HG03571 (cell line): ENCODE data around the gene RFX7.
"Not testable (repeated sequence)": the region's sequence is repeated elsewhere in the genome, so short reads cannot be mapped to it uniquely, and the experiment has no call there.

Source experiments
- ATAC-seq: cut with Tn5 transposase; IDR thresholded peaks from one replicate; pipeline ENCODE4 v1.9.1; 2021; ENCODE audit not compliant: unreplicated experiment

Gene RFX7

DNA sequence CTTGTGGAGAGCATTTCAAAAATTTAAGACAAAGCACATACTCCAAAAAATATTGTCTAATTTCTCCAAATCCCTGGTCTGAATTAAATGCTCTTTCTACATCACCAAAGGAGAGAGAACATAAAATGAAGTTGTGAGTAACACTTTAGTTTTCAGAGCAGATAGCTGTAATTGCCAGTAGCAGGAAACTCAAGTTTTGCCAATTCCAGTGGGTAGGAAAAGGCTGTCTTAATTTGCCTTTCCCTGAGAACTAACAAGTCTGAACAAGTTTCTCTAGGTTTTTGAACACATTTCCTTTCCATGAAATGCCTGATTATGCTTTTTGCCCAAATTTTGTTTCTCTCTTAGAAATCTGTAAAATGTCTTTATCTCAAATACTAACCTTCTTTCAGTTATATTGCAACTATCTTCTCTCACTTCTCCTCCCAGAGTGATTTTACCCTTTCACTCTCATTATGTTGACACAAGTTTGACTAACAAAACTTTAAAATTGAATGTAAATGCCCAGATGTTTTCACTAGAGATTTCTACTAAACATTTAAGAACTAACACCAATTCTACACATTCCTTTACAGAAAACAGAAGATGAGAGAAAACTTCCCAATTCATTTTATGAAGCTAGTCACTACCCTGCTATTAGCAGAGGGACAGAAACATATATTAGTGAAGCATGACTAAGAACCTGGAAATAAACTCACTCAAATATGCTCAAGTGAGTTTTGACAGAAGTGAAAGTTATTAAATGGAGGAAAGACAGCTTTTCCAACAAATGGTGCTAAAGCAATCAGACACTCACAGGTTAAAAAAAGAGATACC, 38.4 kb downstream of the RFX7 start:
- ATAC-seq: no peak

DNA sequence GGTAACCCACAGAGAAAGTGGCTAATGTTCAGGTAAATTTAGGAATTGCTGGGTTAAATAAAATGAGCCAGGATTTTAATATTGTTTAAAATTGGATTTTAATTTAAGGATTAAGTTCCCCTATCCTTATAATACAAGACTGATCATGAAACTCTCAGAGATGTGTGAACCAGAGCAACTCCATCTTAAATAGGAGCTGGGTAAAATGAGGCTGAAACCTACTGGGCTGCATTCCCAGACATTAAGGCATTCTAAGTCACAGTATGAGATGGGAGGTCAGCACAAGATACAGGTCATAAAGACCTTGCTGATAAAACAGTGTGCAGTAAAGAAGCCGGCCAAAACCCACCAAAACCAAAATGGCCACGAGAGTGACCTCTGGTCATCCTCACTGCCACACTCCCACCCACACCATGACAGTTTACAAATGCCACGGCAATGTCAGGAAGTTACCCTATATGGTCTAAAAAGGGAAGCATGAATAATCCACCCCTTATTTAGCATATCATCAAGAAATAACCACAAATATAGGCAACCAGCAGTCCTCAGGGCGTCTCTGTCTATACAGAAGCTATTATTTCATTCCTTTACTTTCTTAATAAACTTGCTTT, 40.3 kb downstream of the RFX7 start:
- not testable (repeated sequence) for ATAC-seq

DNA sequence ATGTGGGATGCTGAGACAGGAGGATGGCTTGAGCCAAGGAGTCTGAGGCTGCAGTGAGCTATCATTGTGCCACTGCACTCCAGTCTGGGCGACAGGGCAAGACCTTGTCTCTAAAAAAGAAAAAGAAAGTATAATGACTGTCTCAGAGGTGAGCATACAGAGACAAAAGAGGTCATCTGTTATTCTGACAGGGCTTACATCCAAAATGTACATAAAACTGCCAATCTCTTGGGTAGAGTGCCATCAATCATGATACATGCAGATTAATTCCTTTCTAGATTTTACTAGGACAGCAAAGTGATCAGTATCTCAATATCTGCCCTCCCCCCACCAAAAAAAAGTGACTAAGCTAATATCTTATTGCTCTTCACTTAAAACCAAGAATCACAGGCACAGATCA, 41.0 kb downstream of the RFX7 start:
- no peak for ATAC-seq

DNA sequence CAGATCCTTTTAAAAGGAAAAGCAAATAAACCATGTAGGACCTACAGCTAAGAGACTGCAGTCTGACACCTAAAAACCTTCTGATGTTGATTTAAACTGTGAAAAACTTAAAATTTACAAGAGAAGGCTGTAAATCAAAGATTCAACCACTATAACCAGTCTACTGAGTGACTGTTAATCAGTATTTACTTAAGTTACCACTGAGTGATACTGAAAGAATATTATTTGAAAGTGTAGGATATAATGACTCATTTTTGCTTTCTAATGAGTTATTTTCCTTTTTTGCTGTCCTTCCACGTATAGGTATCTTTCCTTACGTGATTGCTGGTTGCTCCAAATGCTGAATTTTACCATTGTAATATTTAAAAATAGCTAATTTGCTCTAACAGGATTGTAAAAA, 44.6 kb downstream of the RFX7 start:
- ATAC-seq: no peak

DNA sequence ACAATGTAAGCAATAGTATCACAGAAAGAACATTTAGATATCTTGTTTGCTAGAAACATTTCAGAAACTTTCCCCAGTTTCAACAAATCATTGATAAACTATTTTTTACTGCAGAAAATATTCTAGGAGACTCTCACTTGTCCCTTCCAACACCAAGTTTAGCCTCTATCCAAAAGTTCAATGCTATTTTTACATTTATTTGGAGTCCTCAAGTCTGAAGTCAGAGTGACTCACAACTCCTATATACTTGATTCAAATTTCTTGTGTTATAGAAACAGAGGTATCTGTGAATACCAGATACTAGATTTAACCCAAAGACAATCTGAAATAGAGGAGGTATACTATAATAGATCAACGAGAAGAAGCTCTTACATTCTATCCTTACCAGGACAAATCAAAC, 49.6 kb downstream of the RFX7 start:
- no peak for ATAC-seq

DNA sequence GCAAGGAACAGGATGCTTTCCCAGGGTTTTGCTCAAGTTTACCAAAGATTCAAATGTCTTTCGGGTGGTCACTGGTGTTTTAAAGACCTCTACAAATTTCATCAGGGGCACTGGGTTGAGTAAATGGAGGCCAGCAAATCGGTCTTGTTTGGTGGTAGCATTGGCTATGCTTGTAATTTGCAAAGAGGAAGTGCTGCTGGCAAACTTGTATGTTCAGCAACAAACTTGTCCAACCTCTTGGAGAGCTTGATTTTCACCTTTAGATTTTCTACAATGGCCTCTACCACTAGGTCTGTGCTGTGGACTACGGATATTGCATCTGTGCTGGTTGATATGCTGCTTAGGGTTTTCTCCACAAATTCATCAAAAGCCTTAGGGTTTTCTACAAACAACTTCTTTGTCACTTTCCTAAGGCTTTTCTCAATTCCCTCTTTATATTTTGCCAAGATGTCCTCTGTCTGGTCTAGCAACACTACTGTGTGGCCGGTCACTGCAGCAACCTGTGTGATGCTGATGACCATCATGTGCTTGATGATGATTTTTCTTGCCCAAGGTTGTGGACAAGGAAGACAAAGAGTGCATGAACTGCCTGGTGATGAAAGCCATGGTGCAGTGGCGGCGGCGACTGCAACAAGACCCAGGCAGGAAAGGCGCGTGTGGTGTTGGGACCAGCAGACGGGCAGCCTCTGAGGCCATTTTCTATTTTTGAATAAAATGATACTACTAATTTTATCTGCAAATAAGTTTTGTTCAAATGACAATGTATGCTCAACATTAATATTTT, 50.8 kb downstream of the RFX7 start:
- no peak for ATAC-seq

DNA sequence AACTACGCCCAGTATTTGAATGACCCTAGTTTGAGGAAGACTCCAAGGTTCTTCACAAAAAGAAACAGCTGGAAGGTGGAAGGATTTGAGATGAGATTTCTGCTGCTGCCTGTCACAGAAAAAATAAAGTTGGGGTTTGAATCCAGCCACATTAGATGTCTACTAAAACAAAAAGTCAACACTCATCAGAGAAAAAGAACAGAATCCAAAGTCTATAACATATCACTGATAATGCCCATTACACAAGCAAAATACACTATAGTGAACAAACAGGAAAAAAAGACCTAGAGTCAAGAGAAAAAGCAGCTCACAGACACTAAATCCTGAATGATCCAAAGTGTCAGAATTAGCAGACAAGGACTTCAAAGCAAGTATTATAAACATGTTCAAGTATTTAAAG, 56.0 kb downstream of the RFX7 start:
- ATAC-seq: no peak

DNA sequence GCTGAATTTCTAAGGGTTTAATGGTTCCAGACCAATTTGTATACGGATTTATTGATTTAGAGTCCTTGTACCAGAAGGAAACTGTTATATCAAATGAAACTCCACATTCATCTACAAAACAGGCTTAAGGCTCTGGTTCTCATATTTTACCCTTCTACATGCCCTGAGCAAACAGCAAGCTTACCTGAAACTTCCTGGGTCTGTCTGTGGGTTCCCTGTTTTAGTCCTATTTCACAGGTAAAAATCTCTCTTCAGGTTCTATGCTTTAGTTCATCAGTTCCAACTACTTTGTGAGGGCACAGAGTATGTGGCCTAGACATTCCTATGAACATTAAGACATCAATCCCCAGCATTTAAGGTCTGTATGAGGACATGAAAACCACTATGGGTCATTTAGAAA, 57.7 kb downstream of the RFX7 start:
- ATAC-seq: no peak

DNA sequence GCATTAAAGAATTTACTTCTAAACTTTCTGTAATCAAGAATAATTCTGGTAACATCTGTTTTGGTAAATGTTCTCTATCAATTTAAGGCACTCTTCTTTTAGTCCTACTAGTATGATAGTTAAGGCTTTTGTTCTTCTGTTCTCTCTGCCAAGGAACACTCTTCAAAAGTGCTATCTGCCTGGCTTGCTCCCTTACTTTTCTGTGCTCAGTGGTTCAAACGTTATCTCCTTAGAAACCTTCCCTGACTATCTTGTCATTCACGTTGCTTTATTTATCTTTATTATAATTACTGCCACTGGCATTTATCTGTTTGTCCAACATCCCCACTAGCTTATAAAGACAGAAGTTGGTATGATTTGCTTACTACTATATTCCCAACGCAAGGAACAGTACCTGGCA, 59.2 kb downstream of the RFX7 start:
- no peak for ATAC-seq

DNA sequence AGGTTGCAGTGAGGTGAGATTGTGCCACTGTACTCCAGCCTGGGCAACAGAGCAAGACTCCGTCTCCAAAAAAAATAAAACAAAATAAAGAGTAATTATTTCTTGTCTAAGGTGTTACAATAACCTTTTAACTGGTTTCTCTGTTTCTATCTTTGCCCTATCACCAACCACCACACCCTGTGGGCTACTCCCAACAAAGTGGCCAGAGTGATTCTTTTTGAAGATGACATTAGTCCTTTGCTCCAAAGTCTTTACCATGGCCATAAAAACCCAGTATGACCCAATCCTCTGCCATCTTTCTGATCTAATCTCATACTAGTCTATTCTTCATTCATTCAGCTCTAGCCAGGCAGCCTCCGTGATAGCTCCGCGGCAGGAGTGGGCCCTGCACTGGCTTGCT, 62.8 kb downstream of the RFX7 start:
- no peak for ATAC-seq

DNA sequence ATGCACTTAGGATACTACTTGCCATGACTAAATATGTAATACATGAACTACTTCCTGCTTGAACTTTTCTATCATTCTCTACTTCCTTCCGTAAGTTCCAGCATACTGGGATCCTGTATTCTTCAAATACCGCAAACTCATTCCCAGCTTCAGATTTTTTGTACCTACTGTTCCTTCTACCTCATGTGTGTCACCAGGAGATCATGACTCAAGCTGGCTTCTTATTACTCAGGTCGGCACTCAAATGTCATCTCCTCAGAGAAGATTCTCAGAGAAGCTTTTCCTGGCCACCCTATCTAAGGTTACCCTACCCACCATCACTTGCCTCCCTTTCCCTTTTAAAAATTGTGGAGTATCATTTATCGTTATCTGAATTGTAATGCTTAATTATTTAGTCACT, 66.7 kb downstream of the RFX7 start:
- no peak for ATAC-seq

DNA sequence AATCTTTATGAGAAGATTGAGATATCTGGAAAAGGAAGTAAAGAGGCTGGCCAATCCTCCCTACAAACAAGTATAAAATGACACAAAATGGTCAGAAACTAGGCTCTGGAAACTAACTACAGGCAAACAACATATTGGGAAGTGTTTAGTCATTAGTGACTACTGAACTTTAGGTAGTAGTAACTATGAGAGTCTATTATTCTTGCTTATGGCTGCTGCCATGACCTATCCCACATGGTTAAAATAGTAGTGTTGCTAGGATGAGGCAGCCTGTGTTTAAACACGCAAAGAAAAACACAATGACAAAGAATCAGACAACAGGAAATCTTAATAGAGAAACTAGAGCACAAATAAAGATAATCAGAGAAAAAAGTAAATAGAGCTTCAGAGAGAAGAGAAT, 67.9 kb downstream of the RFX7 start:
- no peak for ATAC-seq

DNA sequence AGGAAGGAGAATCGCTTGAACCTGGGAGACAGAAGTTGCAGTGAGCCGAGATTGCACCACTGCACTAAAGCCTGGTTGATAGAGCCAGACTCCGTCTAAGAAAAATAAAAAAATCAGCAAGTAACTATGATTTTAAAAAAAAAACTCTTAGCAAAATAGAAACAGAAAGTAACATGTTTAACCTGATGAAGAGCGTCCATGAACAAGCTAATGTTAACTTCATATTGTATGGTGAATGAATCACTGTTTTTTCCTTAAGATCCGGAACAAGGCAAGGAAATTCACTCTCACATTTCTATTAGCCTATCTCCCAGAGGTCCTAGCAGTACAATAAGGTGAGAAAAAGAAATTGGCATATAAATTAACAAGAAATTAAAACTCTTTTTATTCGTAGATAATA, 69.0 kb downstream of the RFX7 start:
- ATAC-seq: no peak

DNA sequence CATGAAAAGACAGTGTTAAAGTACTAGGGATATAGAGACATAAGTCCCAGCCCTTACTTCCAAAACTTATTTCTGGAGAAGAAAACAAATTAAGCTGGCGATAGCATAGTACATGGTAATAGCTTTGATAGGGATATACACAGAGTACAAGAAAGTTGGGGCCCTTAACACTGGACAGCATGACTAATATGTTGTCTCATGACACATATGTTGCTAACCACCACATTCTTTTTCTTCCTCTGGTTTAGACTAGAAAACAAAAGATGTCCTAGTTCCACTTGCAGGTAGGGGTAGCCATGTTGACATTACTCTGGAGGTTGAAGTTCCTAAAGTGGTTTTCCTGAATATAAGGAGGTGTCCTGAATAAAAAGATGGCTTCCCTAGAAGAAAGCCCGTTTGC, 75.3 kb downstream of the RFX7 start:
- no peak for ATAC-seq

DNA sequence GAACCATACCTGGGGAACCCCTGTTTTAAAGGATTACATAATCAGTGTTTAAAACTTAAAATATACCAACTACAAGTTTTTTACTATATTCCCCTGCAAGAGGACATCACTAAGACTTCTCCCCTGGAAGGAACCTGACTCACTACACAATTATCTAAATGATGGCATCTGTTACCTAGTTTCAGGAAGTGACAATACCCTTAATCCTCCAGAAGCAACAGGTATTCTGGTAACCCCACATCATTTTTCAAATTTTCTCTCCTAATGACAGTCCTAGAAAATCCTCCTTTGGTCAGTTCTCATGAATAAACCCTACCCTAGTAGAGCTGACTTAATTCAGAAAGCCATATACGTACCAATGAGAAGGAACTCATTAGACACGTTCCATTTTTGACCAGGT, 78.4 kb downstream of the RFX7 start:
- no peak for ATAC-seq

DNA sequence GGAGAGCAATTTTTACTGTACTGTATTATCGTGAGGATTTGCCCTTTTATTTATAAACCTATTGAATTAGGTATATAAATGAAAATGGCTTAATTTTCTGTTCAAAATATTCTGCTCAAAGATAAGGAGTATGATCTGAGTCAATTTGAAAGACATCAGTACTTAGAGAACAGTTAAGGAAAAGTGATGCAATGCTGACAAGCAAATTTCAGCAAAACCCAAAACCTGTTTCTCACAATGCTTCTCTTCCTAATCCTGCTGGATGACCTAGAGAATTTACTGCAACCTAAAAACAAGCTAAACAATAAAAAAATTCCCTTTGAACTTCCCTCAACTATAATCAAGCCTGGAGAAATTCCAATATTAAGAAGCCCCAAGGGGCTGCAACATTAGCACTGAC, 82.7 kb downstream of the RFX7 start:
- no peak for ATAC-seq

DNA sequence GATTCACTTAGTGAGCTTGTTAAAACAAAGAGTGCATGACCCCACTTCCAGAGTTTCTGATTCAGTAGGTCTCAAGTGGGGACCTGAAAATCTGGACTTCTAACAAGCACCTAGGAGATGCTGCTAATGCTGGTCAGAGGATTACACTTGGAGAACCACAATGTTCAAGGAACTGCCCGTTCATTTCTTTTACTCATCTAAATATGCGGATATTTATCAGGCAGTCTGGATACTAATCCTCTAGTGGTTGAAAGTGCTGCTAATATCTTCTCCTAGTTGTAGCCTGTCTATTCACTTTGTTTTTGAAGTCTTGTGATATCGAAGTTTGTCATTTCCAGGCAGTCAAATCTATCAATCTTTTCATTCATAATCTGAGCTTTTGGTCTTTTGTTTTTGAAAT, 86.8 kb downstream of the RFX7 start:
- no peak for ATAC-seq

DNA sequence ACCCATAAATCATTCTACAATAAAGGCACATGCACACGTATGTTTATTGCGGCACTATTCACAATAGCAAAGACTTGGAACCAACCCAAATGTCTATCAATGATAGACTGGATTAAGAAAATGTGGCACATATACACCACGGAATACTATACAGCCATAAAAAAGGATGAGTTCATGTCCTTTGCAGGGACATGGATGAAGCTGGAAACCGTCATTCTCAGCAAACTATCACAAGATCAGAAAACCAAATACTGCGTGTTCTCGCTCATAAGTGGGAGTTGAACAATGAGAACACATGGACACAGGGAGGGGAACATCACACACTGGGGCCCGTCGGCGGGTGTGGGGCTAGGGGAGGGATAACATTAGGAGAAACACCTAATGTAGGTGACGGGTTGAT, 88.4 kb downstream of the RFX7 start:
- not testable (repeated sequence) for ATAC-seq

DNA sequence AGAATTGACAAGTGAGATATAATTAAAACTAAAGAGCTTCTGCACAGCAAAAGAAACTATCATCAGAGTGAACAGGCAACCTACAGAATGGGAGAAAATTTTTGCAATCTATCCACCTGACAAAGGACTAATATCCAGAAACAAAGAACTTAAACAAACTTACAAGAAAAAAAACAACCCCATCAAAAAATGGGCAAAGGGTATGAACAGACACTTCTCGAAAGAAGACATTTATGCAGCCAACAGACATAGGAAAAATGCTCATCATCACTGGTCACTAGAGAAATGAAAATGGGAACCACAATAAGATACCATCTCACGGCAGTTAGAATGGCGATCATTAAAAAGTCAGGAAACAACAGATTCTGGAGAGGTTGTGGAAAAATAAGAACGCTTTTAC, 88.9 kb downstream of the RFX7 start:
- ATAC-seq: not testable (repeated sequence)

DNA sequence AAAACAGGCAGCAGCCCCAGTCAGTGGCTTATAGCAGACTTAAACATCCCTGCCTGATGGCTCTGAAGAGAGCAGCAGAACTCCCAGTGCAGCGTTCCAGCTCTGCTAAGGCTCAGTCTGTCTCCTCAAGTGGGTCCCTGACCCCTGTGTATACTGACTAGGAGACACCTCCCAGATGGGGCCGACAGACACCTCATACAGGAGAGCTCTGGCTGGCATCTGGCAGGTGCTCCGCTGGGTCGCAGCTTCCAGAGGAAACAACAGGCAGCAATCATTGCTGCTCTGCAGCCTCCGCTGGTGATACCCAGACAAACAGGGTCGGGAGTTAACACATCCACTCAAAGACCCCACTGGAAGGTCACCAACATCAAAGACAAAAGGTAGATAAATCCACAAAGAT, 93.5 kb downstream of the RFX7 start:
- ATAC-seq: no peak

DNA sequence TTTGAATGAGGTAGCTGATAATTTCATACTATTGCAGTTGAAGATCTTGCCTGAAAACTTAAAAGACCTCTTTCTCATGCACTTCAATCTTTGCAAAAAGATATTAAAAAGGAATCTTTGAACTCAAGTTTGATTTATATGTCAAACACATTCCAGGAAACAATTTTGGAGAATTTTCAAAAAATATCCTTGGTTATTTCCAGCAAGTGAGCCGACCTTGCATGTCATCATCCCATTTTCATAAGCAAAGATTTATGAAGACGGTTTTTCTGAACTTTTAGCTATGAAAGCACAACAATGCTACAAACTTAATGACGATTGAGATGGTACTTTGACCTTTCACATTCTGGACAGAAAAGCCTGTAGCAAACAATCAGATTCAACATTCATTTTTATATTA, 95.6 kb downstream of the RFX7 start:
- no peak for ATAC-seq

DNA sequence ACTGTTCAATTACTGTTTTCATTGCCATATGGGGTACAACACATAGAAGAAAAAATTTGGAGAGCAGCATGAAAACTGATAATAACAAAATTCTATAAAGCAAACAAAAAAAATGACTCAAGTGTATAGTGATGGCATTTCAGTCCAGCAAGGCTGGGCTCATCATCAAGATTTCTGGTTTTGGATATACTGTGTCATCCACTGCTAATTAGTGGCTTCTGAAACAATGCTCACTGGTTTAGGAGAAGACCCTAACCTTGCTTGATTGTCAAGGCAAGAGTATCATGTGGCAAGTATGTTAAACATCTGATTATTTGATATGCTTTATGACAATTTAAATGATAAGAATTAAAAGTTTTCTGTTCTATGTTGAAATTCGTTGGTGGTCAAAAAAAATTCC, 96.9 kb downstream of the RFX7 start:
- no peak for ATAC-seq
